WTC11 (cell line): ENCODE data around the gene IL1RAPL2. TPM values are rescaled to one million over a fixed set of nuclear protein-coding genes. Genes with fewer than 3 reads are reported as not detected.

Experiments
- ATAC-seq: fragments of 200-7000 bp; cut with Tn5 transposase; 2 replicates; pipeline ENCODE4 v1.10.0; 2021; ENCODE audit warnings: mild to moderate bottlenecking, moderate library complexity
- CTCF ChIA-PET: fragments of 300-600 bp; sonication (Branson Sonifier 250); formaldehyde crosslinking; loops from one replicate; lab custom pipeline; 2021; ENCODE audit warnings: antibody characterized with exemption; lab: Charles Lee
- POLR2A ChIA-PET: fragments of 350-600 bp; sonication (Branson Sonifier 250); formaldehyde crosslinking; loops from one replicate; lab custom pipeline; 2021; ENCODE audit warnings: antibody characterized with exemption; lab: Charles Lee
- DNase-seq: peaks from one replicate; pipeline ENCODE4 v3.0.0; 2021; ENCODE audit warnings: low spot score
- H3K27ac Mint-ChIP-seq: 2 replicates; pipeline ENCODE4 v1.8.0; 2021; ENCODE audit warnings: mixed read lengths
- H3K27me3 Mint-ChIP-seq: 2 replicates; pipeline ENCODE4 v1.8.0; 2021; ENCODE audit warnings: low read depth, mild to moderate bottlenecking, moderate library complexity, mixed read lengths
- H3K36me3 Mint-ChIP-seq: 2 replicates; pipeline ENCODE4 v1.8.0; 2021; ENCODE audit warnings: mixed read lengths
- H3K4me1 Mint-ChIP-seq: 2 replicates; pipeline ENCODE4 v1.8.0; 2022; ENCODE audit warnings: mixed read lengths
- H3K4me3 Mint-ChIP-seq: 2 replicates; pipeline ENCODE4 v1.8.0; 2021; ENCODE audit warnings: mild to moderate bottlenecking, moderate library complexity, mixed read lengths
- H3K9me3 Mint-ChIP-seq: 2 replicates; pipeline ENCODE4 v1.8.0; 2021; ENCODE audit warnings: mixed read lengths
- ATF1 ChIP-seq: sonication (generic); formaldehyde crosslinking; IDR thresholded peaks from 2 replicates; pipeline ENCODE4 v1.8.1; 2023; ENCODE audit warnings: mild to moderate bottlenecking, moderate library complexity, missing genetic modification reagents
- ATF3 ChIP-seq: sonication (generic); formaldehyde crosslinking; conservative IDR thresholded peaks from 2 replicates; pipeline ENCODE4 v1.8.1; 2022; ENCODE audit warnings: mild to moderate bottlenecking, missing genetic modification reagents
- EMX1 ChIP-seq: fragments of 250-450 bp; sonication (Bioruptor Pico); IDR thresholded peaks from 2 replicates; pipeline ENCODE4 v1.8.0; 2021; ENCODE audit warnings: mild to moderate bottlenecking
- ETV6 ChIP-seq: sonication (generic); formaldehyde crosslinking; IDR thresholded peaks from 2 replicates; pipeline ENCODE4 v1.8.1; 2022; ENCODE audit warnings: mild to moderate bottlenecking, missing genetic modification reagents
- FOXP1 ChIP-seq: sonication (generic); formaldehyde crosslinking; IDR thresholded peaks from 2 replicates; pipeline ENCODE4 v1.8.0; 2022; ENCODE audit warnings: missing genetic modification reagents, mild to moderate bottlenecking, moderate library complexity, borderline replicate concordance
- GRHL2 ChIP-seq: fragments of 250-450 bp; sonication (Bioruptor Pico); IDR thresholded peaks from 2 replicates; pipeline ENCODE4 v1.8.0; 2022; ENCODE audit warnings: mild to moderate bottlenecking, moderate library complexity; ENCODE audit not compliant: insufficient replicate concordance, severe bottlenecking
- JAZF1 ChIP-seq: fragments of 250-450 bp; sonication (Bioruptor Pico); IDR thresholded peaks from 2 replicates; pipeline ENCODE4 v1.9.0; 2021; ENCODE audit warnings: moderate library complexity, mild to moderate bottlenecking, inconsistent platforms
- MAX ChIP-seq: sonication (generic); formaldehyde crosslinking; IDR thresholded peaks from 2 replicates; pipeline ENCODE4 v1.8.0; 2022; ENCODE audit warnings: mild to moderate bottlenecking, missing genetic modification reagents
- NR3C1 ChIP-seq: sonication (generic); formaldehyde crosslinking; conservative IDR thresholded peaks from 2 replicates; pipeline ENCODE4 v1.8.1; 2023; ENCODE audit warnings: low read depth, mild to moderate bottlenecking, missing genetic modification reagents
- OVOL2 ChIP-seq: fragments of 250-450 bp; sonication (Bioruptor Pico); IDR thresholded peaks from 2 replicates; pipeline ENCODE4 v1.9.0; 2021; ENCODE audit warnings: mild to moderate bottlenecking, borderline replicate concordance
- SMAD3 ChIP-seq: sonication (generic); formaldehyde crosslinking; IDR thresholded peaks from 2 replicates; pipeline ENCODE4 v1.8.0; 2022; ENCODE audit warnings: missing genetic modification reagents, mild to moderate bottlenecking, borderline replicate concordance
- TCF7 ChIP-seq: sonication (generic); formaldehyde crosslinking; IDR thresholded peaks from 2 replicates; pipeline ENCODE4 v1.8.0; 2022; ENCODE audit warnings: mild to moderate bottlenecking, low read depth, missing genetic modification reagents, moderate library complexity
- ZBTB21 ChIP-seq: sonication (generic); formaldehyde crosslinking; IDR thresholded peaks from 2 replicates; pipeline ENCODE4 v1.8.1; 2023; ENCODE audit warnings: mild to moderate bottlenecking, missing genetic modification reagents, borderline replicate concordance
- ZNF396 ChIP-seq: fragments of 250-450 bp; sonication (Bioruptor Pico); IDR thresholded peaks from 2 replicates; pipeline ENCODE4 v1.8.0; 2021; ENCODE audit warnings: mild to moderate bottlenecking, moderate library complexity, borderline replicate concordance
- total RNA-seq: library from RNA; stranded (reverse); gene quantifications from 3 replicates; pipeline ENCODE4 v1.2.3, GENCODE V29; 2021
- TF ChIP-seq, protein P1 (sequence below): fragments of 200-600 bp; IDR thresholded peaks from 2 replicates; pipeline ENCODE4 v1.8.0; 2022; ENCODE audit warnings: antibody characterized with exemption
- TF ChIP-seq, protein P2 (sequence below): sonication (generic); formaldehyde crosslinking; IDR thresholded peaks from 2 replicates; pipeline ENCODE4 v1.8.1; 2022; ENCODE audit warnings: mild to moderate bottlenecking, missing genetic modification reagents, moderate library complexity, borderline replicate concordance
- TF ChIP-seq, protein P3 (sequence below): sonication (generic); formaldehyde crosslinking; IDR thresholded peaks from 2 replicates; pipeline ENCODE4 v1.8.1; 2023; ENCODE audit warnings: mild to moderate bottlenecking, moderate library complexity, missing genetic modification reagents
- TF ChIP-seq, protein P4 (sequence below): sonication (generic); formaldehyde crosslinking; IDR thresholded peaks from 2 replicates; pipeline ENCODE4 v1.8.1; 2023; ENCODE audit warnings: mild to moderate bottlenecking, missing genetic modification reagents
- TF ChIP-seq, protein P5 (sequence below): sonication (generic); formaldehyde crosslinking; IDR thresholded peaks from 2 replicates; pipeline ENCODE4 v1.8.1; 2023; ENCODE audit warnings: mild to moderate bottlenecking, missing genetic modification reagents
- TF ChIP-seq, protein P6 (sequence below): sonication (generic); formaldehyde crosslinking; IDR thresholded peaks from 2 replicates; pipeline ENCODE4 v1.8.1; 2023; ENCODE audit warnings: mild to moderate bottlenecking, missing genetic modification reagents, moderate library complexity
- TF ChIP-seq, protein P7 (sequence below): fragments of 250-450 bp; sonication (Bioruptor Pico); IDR thresholded peaks from 2 replicates; pipeline ENCODE4 v1.9.0; 2021; ENCODE audit warnings: mild to moderate bottlenecking

IL1RAPL2 gene
- total RNA-seq, 1 experiment from 2014 or later, result 0.09 TPM

GRCh38 chrX:105269386-105269785, 703.4 kb downstream of the IL1RAPL2 start (continued):
- TF ChIP-seq ATF3 (CRISPR knock-in tag), result no peak
- TF ChIP-seq ZNF396, result no peak
- no peak for TF ChIP-seq ETV6 (CRISPR knock-in tag)
- no peak for TF ChIP-seq MAX (CRISPR knock-in tag)
- TF ChIP-seq, protein P1, sequence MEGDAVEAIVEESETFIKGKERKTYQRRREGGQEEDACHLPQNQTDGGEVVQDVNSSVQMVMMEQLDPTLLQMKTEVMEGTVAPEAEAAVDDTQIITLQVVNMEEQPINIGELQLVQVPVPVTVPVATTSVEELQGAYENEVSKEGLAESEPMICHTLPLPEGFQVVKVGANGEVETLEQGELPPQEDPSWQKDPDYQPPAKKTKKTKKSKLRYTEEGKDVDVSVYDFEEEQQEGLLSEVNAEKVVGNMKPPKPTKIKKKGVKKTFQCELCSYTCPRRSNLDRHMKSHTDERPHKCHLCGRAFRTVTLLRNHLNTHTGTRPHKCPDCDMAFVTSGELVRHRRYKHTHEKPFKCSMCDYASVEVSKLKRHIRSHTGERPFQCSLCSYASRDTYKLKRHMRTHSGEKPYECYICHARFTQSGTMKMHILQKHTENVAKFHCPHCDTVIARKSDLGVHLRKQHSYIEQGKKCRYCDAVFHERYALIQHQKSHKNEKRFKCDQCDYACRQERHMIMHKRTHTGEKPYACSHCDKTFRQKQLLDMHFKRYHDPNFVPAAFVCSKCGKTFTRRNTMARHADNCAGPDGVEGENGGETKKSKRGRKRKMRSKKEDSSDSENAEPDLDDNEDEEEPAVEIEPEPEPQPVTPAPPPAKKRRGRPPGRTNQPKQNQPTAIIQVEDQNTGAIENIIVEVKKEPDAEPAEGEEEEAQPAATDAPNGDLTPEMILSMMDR, result no peak

DNA sequence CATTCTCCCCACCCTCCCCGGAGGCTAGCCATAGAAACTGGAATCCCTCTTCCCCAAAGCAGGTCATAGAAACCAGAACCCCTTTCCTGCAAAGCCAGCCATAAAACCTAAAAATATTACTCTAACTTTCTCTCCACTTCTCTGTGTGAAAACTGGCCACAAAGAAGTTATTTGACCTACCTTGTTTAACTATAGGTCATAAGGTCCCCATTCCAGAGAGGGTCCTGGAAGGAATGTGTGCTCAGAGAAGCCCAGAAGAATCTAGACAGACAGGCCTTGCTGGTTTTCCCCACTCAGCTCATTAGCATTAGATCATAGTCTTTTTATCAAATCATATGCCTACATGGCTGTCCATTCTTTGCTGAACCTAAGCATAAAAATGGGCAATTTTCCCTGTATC, 707.3 kb downstream of the IL1RAPL2 start:
- DNase-seq, result no peak
- no peak overlapping the region for H3K27ac Mint-ChIP-seq
- H3K36me3 Mint-ChIP-seq, result no peaks in the 10 kb centered on the region
- ATAC-seq, result no peak
- ChIA-PET POLR2A (no interaction called here), CTCF (no interaction called here)
- no peak overlapping the region for H3K4me3 Mint-ChIP-seq
- peaks cover 18% of the 10 kb centered on the region for H3K4me1 Mint-ChIP-seq
- H3K9me3 Mint-ChIP-seq, result peaks cover 5% of the 10 kb centered on the region; the same call in 1 of the 2 replicates
- H3K27me3 Mint-ChIP-seq, result no peaks in the 10 kb centered on the region
- TF ChIP-seq SMAD3 (CRISPR knock-in tag) (no peak), GRHL2 (no peak), OVOL2 (CRISPR knock-in tag) (no peak), JAZF1 (CRISPR knock-in tag) (no peak), EMX1 (no peak), ETV6 (CRISPR knock-in tag) (no peak), FOXP1 (no peak), NR3C1 (no peak), ATF1 (CRISPR knock-in tag) (no peak), ZBTB21 (CRISPR knock-in tag) (no peak), TCF7 (CRISPR knock-in tag) (no peak)
- TF ChIP-seq, protein P2, sequence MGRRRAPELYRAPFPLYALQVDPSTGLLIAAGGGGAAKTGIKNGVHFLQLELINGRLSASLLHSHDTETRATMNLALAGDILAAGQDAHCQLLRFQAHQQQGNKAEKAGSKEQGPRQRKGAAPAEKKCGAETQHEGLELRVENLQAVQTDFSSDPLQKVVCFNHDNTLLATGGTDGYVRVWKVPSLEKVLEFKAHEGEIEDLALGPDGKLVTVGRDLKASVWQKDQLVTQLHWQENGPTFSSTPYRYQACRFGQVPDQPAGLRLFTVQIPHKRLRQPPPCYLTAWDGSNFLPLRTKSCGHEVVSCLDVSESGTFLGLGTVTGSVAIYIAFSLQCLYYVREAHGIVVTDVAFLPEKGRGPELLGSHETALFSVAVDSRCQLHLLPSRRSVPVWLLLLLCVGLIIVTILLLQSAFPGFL (CRISPR knock-in tag), result no peak
- TF ChIP-seq, protein P3, sequence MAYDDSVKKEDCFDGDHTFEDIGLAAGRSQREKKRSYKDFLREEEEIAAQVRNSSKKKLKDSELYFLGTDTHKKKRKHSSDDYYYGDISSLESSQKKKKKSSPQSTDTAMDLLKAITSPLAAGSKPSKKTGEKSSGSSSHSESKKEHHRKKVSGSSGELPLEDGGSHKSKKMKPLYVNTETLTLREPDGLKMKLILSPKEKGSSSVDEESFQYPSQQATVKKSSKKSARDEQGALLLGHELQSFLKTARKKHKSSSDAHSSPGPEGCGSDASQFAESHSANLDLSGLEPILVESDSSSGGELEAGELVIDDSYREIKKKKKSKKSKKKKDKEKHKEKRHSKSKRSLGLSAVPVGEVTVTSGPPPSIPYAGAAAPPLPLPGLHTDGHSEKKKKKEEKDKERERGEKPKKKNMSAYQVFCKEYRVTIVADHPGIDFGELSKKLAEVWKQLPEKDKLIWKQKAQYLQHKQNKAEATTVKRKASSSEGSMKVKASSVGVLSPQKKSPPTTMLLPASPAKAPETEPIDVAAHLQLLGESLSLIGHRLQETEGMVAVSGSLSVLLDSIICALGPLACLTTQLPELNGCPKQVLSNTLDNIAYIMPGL, result no peak
- TF ChIP-seq, protein P4, sequence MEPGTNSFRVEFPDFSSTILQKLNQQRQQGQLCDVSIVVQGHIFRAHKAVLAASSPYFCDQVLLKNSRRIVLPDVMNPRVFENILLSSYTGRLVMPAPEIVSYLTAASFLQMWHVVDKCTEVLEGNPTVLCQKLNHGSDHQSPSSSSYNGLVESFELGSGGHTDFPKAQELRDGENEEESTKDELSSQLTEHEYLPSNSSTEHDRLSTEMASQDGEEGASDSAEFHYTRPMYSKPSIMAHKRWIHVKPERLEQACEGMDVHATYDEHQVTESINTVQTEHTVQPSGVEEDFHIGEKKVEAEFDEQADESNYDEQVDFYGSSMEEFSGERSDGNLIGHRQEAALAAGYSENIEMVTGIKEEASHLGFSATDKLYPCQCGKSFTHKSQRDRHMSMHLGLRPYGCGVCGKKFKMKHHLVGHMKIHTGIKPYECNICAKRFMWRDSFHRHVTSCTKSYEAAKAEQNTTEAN (CRISPR knock-in tag), result no peak
- TF ChIP-seq, protein P5, sequence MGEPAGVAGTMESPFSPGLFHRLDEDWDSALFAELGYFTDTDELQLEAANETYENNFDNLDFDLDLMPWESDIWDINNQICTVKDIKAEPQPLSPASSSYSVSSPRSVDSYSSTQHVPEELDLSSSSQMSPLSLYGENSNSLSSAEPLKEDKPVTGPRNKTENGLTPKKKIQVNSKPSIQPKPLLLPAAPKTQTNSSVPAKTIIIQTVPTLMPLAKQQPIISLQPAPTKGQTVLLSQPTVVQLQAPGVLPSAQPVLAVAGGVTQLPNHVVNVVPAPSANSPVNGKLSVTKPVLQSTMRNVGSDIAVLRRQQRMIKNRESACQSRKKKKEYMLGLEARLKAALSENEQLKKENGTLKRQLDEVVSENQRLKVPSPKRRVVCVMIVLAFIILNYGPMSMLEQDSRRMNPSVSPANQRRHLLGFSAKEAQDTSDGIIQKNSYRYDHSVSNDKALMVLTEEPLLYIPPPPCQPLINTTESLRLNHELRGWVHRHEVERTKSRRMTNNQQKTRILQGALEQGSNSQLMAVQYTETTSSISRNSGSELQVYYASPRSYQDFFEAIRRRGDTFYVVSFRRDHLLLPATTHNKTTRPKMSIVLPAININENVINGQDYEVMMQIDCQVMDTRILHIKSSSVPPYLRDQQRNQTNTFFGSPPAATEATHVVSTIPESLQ (CRISPR knock-in tag), result no peak
- TF ChIP-seq, protein P6, sequence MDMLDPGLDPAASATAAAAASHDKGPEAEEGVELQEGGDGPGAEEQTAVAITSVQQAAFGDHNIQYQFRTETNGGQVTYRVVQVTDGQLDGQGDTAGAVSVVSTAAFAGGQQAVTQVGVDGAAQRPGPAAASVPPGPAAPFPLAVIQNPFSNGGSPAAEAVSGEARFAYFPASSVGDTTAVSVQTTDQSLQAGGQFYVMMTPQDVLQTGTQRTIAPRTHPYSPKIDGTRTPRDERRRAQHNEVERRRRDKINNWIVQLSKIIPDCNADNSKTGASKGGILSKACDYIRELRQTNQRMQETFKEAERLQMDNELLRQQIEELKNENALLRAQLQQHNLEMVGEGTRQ (CRISPR knock-in tag), result no peak
- TF ChIP-seq, protein P7, sequence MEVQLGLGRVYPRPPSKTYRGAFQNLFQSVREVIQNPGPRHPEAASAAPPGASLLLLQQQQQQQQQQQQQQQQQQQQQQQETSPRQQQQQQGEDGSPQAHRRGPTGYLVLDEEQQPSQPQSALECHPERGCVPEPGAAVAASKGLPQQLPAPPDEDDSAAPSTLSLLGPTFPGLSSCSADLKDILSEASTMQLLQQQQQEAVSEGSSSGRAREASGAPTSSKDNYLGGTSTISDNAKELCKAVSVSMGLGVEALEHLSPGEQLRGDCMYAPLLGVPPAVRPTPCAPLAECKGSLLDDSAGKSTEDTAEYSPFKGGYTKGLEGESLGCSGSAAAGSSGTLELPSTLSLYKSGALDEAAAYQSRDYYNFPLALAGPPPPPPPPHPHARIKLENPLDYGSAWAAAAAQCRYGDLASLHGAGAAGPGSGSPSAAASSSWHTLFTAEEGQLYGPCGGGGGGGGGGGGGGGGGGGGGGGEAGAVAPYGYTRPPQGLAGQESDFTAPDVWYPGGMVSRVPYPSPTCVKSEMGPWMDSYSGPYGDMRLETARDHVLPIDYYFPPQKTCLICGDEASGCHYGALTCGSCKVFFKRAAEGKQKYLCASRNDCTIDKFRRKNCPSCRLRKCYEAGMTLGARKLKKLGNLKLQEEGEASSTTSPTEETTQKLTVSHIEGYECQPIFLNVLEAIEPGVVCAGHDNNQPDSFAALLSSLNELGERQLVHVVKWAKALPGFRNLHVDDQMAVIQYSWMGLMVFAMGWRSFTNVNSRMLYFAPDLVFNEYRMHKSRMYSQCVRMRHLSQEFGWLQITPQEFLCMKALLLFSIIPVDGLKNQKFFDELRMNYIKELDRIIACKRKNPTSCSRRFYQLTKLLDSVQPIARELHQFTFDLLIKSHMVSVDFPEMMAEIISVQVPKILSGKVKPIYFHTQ, result no peak
- TF ChIP-seq, protein P1, result no peak
